Glutamatergic neuron (in vitro differentiated cells): ENCODE results near the gene PCDH9. TPM values are rescaled to one million over a fixed set of nuclear protein-coding genes. Genes with fewer than 3 reads are reported as not detected.
"Not testable (repeated sequence)": the region's sequence is repeated elsewhere in the genome, so short reads cannot be mapped to it uniquely, and the experiment has no call there.

ENCODE experiments used
- DNase-seq: peaks from one replicate; pipeline ENCODE4 v3.0.0; 2022
- H3K27ac Mint-ChIP-seq: one replicate; pipeline ENCODE4 v1.8.0; 2020; ENCODE audit warnings: mild to moderate bottlenecking, mixed read lengths, inconsistent platforms; ENCODE audit not compliant: unreplicated experiment
- H3K27me3 Mint-ChIP-seq: one replicate; pipeline ENCODE4 v1.8.0; 2020; ENCODE audit warnings: mild to moderate bottlenecking, moderate library complexity, mixed read lengths, inconsistent platforms; ENCODE audit not compliant: unreplicated experiment
- H3K36me3 Mint-ChIP-seq: one replicate; pipeline ENCODE4 v1.8.0; 2020; ENCODE audit warnings: mild to moderate bottlenecking, mixed read lengths, inconsistent platforms; ENCODE audit not compliant: unreplicated experiment
- H3K4me1 Mint-ChIP-seq: one replicate; pipeline ENCODE4 v1.8.0; 2020; ENCODE audit warnings: mild to moderate bottlenecking, low read depth, mixed read lengths, inconsistent platforms; ENCODE audit not compliant: unreplicated experiment
- H3K4me3 Mint-ChIP-seq: one replicate; pipeline ENCODE4 v1.8.0; 2020; ENCODE audit warnings: mild to moderate bottlenecking, mixed read lengths, inconsistent platforms; ENCODE audit not compliant: unreplicated experiment
- H3K9me3 Mint-ChIP-seq: one replicate; pipeline ENCODE4 v1.8.0; 2020; ENCODE audit warnings: mild to moderate bottlenecking, moderate library complexity, mixed read lengths, inconsistent platforms; ENCODE audit not compliant: unreplicated experiment
- CTCF ChIP-seq: fragments of 200-600 bp; sonication (generic); IDR thresholded peaks from one replicate; pipeline ENCODE4 v1.5.0; 2021; ENCODE audit not compliant: partially characterized antibody, unreplicated experiment
- total RNA-seq: library from RNA; stranded (reverse); fragmentation: NEBNext Ultra II Directional; extraction: Animal tissue kit (Norgen Biotek cat#: 25700); gene quantifications from one replicate; pipeline ENCODE4 v1.2.1, GENCODE V29; 2021; ENCODE audit not compliant: unreplicated experiment

Gene PCDH9
- total RNA-seq, 1 donor from 2014 or later, result 43.3 TPM

- no peaks in the 10 kb centered on the region for H3K27me3 Mint-ChIP-seq
- H3K4me1 Mint-ChIP-seq, result no peaks in the 10 kb centered on the region
- H3K9me3 Mint-ChIP-seq, result peaks cover 1% of the 10 kb centered on the region
- no peak for DNase-seq
- H3K36me3 Mint-ChIP-seq, result peaks cover 13% of the 10 kb centered on the region
- H3K27ac Mint-ChIP-seq, result no peak overlapping the region
- H3K4me3 Mint-ChIP-seq, result no peak overlapping the region
- no peak for TF ChIP-seq CTCF
These were observed 933.3 kb downstream of the PCDH9 start for GRCh38 chr13:66296875-66297274.

- H3K36me3 Mint-ChIP-seq, result peaks cover 13% of the 10 kb centered on the region
- no peak for TF ChIP-seq CTCF
- H3K9me3 Mint-ChIP-seq, result peaks cover 1% of the 10 kb centered on the region
- no peaks in the 10 kb centered on the region for H3K27me3 Mint-ChIP-seq
- H3K4me3 Mint-ChIP-seq, result no peak overlapping the region
- H3K4me1 Mint-ChIP-seq, result no peaks in the 10 kb centered on the region
- no peak for DNase-seq
- no peak overlapping the region for H3K27ac Mint-ChIP-seq
These were observed 933.8 kb downstream of the PCDH9 start for GRCh38 chr13:66296328-66296727.

- DNase-seq, H3K27me3 Mint-ChIP-seq, H3K4me3 Mint-ChIP-seq, H3K9me3 Mint-ChIP-seq, H3K27ac Mint-ChIP-seq, H3K4me1 Mint-ChIP-seq: not testable (repeated sequence)
- H3K36me3 Mint-ChIP-seq, result peaks cover 18% of the 10 kb centered on the region
These were observed 943.3 kb downstream of the PCDH9 start for GRCh38 chr13:66286806-66287205.

GRCh38 chr13:66275416-66275815 lies 954.7 kb downstream of the PCDH9 start:
- Mint-ChIP-seq H3K36me3 (peaks cover 26% of the 10 kb centered on the region), H3K4me1 (no peaks in the 10 kb centered on the region), H3K27ac (no peak overlapping the region), H3K27me3 (no peaks in the 10 kb centered on the region), H3K9me3 (peaks cover 5% of the 10 kb centered on the region), H3K4me3 (no peak overlapping the region)
- DNase-seq, result no peak
- no peak for TF ChIP-seq CTCF

GRCh38 chr13:66273011-66273410 lies 957.1 kb downstream of the PCDH9 start:
- H3K36me3 Mint-ChIP-seq, result peaks cover 17% of the 10 kb centered on the region
- no peak overlapping the region for H3K4me3 Mint-ChIP-seq
- H3K27me3 Mint-ChIP-seq, result no peaks in the 10 kb centered on the region
- no peak overlapping the region for H3K27ac Mint-ChIP-seq
- no peak for DNase-seq
- no peak for TF ChIP-seq CTCF
- peaks cover 3% of the 10 kb centered on the region for H3K9me3 Mint-ChIP-seq
- no peaks in the 10 kb centered on the region for H3K4me1 Mint-ChIP-seq

GRCh38 chr13:66266761-66267160 lies 963.4 kb downstream of the PCDH9 start:
- H3K9me3 Mint-ChIP-seq, result no peaks in the 10 kb centered on the region
- H3K4me3 Mint-ChIP-seq, result no peak overlapping the region
- DNase-seq, result no peak
- H3K27ac Mint-ChIP-seq, result no peak overlapping the region
- TF ChIP-seq CTCF, result no peak
- peaks cover 2% of the 10 kb centered on the region for H3K4me1 Mint-ChIP-seq
- H3K36me3 Mint-ChIP-seq, result no peaks in the 10 kb centered on the region
- H3K27me3 Mint-ChIP-seq, result no peaks in the 10 kb centered on the region
